Esophagus squamous epithelium (tissue), 4 donors: Measurements from ENCODE around the gene LCA5.

Source experiments
- CTCF ChIP-seq, 6 experiments: fragments of 450-650 bp in 4 of 6; fragments of 200-600 bp in 2 of 6; sonication (generic) in 2 of 6; IDR thresholded peaks; one replicate each; pipeline ENCODE4 v1.5.1; 2016 to 2019; ENCODE audit warnings: antibody characterized with exemption in 6 of 6, mild to moderate bottlenecking in 4 of 6, moderate library complexity in 4 of 6
- POLR2A ChIP-seq, 4 donors: fragments of 450-650 bp; IDR thresholded peaks; one replicate each; pipeline ENCODE4 v1.6.1; 2017; ENCODE audit warnings: antibody characterized with exemption in 4 of 4, mild to moderate bottlenecking in 4 of 4, moderate library complexity in 3 of 4

GRCh38 chr6:79494841-79495240 lies 42.4 kb downstream of the LCA5 start:
- TF ChIP-seq CTCF (IDR thresholded peaks at IDR 0.05): no peak
- no peak for TF ChIP-seq POLR2A (IDR thresholded peaks at IDR 0.05)
